Measurements from ENCODE around the gene TFRC.

TFRC gene

GRCh38 chr3:196081834-196082618, at the start of gene TFRC:
Gene TFRC (minus strand): TSS chr3:196082090. CDS start chr3:196077099, 4,991 bp downstream.
- peak; percentile 26; the same call in 1 of the 2 replicates for TF ChIP-seq GATA2 (IDR thresholded peaks at IDR 0.05; ENCODE audit: low read depth, low read length)
- no peak for TF ChIP-seq GATA3 (IDR thresholded peaks at IDR 0.05; ENCODE audit: low read depth, low read length)

DNA sequence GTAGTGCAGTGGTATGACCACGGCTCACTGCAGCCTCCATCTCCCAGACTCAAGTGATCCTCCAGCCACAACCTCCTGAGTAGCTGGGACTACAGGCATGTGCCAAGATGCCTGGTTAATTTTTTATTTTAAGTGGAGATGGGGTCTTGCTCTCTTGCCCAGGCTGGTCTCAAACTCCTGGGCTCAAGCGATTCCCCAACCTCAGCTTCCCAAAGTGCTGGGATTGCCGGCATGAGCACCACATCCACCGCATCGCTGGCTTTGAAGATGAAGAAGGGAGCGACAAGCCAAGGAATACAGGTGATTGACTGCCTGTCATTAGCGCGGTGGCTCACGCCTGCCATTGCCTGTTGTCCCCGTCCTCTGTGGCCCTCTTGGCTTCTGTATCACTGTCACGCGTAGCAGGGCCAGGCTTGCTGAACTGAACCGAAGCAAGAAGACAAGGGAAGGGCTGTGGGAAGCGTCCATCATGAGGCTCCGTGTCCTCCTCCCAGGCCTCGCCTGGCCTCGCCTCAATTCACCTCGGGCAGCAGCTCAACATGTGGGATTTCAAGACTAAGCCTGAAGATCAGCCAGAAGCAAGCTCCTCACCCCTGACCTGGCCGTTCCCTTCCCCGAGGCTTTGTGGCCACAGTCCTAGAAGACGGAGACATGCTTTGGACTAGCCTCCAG, 46.4 kb upstream of the TFRC start:
- TF ChIP-seq GATA2 (IDR thresholded peaks at IDR 0.05; ENCODE audit: low read depth, low read length) (no peak), GATA3 (IDR thresholded peaks at IDR 0.05; ENCODE audit: low read depth, low read length) (no peak)

- TF ChIP-seq GATA2 (IDR thresholded peaks at IDR 0.05; ENCODE audit: low read depth, low read length) (no peak), GATA3 (IDR thresholded peaks at IDR 0.05; ENCODE audit: low read depth, low read length) (no peak)
Measured at GRCh38 chr3:196127308-196128040, 45.6 kb upstream of the TFRC start.

- TF ChIP-seq GATA2 (IDR thresholded peaks at IDR 0.05; ENCODE audit: low read depth, low read length), result no peak
- no peak for TF ChIP-seq GATA3 (IDR thresholded peaks at IDR 0.05; ENCODE audit: low read depth, low read length)
Measured at GRCh38 chr3:196124608-196125007, 42.7 kb upstream of the TFRC start.

GRCh38 chr3:196122688-196123046, 40.8 kb upstream of the TFRC start:
- TF ChIP-seq GATA3 (IDR thresholded peaks at IDR 0.05; ENCODE audit: low read depth, low read length) (no peak), GATA2 (IDR thresholded peaks at IDR 0.05; ENCODE audit: low read depth, low read length) (no peak)

- TF ChIP-seq GATA2 (IDR thresholded peaks at IDR 0.05; ENCODE audit: low read depth, low read length) (no peak), GATA3 (IDR thresholded peaks at IDR 0.05; ENCODE audit: low read depth, low read length) (no peak)
Measured at GRCh38 chr3:196122021-196122687, 40.3 kb upstream of the TFRC start.

GRCh38 chr3:196121066-196121465, 39.2 kb upstream of the TFRC start:
- TF ChIP-seq GATA3 (IDR thresholded peaks at IDR 0.05; ENCODE audit: low read depth, low read length) (no peak), GATA2 (IDR thresholded peaks at IDR 0.05; ENCODE audit: low read depth, low read length) (no peak)

DNA sequence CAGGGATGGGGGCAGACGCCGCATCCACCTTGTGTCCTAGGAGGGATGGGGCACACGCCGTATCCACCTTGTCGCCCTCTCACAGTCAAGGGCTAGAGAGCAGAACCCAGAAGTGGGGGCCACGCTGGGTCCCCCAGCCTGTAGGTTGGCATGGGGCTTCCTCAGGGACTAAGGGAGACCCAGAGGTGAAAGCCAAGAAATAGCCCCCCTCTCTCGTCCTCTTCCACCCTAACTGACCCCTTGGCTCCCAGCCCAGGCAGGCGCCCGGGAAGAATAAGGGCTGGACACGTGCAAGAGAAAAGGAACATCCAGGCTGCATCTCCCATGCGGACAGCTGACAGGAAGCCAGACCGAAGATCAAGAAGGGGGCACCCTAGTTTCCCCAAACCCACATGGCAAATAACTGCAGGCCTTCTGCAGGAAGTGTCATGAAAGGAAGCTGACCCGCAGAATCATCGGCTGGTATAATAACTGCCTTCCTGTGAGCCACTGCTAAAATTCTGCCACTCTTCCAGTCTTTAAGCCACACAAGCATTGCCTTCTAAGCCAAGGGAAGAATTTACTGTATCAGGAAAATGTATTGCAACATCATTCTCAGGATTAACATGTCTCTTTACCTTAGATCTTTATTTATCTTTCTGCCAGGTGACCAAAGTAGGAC, 38.5 kb upstream of the TFRC start:
- TF ChIP-seq GATA2 (IDR thresholded peaks at IDR 0.05; ENCODE audit: low read depth, low read length) (no peak), GATA3 (IDR thresholded peaks at IDR 0.05; ENCODE audit: low read depth, low read length) (no peak)

DNA sequence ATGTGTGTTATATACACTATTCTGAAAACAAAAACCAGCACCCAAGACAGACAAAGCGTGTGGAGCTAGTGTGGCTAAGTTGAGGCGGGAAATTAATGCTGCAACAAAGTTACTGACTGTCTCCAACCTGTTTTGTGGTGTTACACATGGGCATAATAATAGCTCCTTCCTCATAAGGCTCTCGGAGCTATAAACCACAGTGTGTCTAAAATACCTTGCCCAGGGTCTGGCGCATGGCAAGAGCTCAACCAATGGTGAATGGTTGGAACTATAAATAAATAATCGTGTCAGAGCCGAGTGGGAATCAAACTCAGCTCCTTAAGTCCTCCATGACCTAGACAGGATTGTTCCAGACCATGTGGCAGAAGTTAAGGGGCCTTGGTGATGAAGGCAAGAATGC, 35.9 kb upstream of the TFRC start:
- TF ChIP-seq GATA3 (IDR thresholded peaks at IDR 0.05; ENCODE audit: low read depth, low read length), result no peak
- TF ChIP-seq GATA2 (IDR thresholded peaks at IDR 0.05; ENCODE audit: low read depth, low read length), result no peak

GRCh38 chr3:196115678-196116083, 33.8 kb upstream of the TFRC start:
- TF ChIP-seq GATA2 (IDR thresholded peaks at IDR 0.05; ENCODE audit: low read depth, low read length) (no peak), GATA3 (IDR thresholded peaks at IDR 0.05; ENCODE audit: low read depth, low read length) (no peak)

GRCh38 chr3:196111939-196112386, 30.1 kb upstream of the TFRC start:
- TF ChIP-seq GATA3 (IDR thresholded peaks at IDR 0.05; ENCODE audit: low read depth, low read length) (no peak), GATA2 (IDR thresholded peaks at IDR 0.05; ENCODE audit: low read depth, low read length) (no peak)

DNA sequence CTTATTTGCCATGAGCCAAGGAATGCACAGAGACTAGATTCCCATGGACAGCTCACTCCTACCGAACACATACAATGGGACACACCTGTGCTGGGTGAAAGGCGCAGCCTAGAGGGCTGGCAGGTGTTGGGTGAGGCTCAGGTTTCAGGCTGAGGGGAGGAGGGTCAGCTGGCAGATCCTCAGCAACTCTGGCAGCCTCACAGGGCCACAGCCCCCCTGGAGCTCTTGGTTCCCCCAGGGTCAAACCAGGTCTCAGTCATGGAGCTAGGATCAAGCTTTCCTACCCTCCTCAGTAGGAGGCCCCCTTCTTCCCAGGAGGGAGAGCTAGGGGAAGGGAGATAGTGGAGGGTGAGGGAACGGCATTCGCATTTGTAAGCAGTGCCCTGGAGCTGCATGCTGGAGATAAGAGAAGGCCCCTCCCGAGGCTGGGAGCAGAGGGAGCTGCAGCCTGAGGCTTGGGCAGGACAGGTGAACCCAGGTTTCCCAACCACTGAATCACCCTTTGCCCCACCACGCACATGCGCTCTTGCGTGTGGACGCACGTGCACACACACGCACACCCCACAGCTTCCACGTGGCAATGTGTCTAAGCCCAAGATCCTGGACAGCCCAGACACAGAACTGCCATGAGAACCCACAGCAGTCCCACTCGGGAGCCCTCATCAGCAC, 26.3 kb upstream of the TFRC start:
- TF ChIP-seq GATA2 (IDR thresholded peaks at IDR 0.05; ENCODE audit: low read depth, low read length) (no peak), GATA3 (IDR thresholded peaks at IDR 0.05; ENCODE audit: low read depth, low read length) (no peak)
